ENCODE results near the gene PLCL2. TPM values are rescaled to one million over a fixed set of nuclear protein-coding genes. Genes with fewer than 3 reads are reported as not detected.

PLCL2 gene
- total and polyA plus RNA-seq, 2 donors (not counting 1 experiment from before 2014, with no cell fraction given), result 21.7 to 55.2 TPM

- H3K27ac ChIP-seq (ENCODE audit: low read length in 2 of 2), result peak overlapping the region in 1 of 2 donors; percentile 91
- H3K9ac ChIP-seq (ENCODE audit: low read length), result peak overlapping the region; percentile 95
- no peak for ATAC-seq (ENCODE audit: low read depth)
- H4K20me1 ChIP-seq (ENCODE audit: control insufficient read depth, insufficient read depth, low read length, poor library complexity, severe bottlenecking), result no peaks in the 10 kb centered on the region
- DNase-seq, result no peak
- peaks cover 0 to 6% (median 0%) of the 10 kb centered on the region in 3 donors for H3K9me3 ChIP-seq (ENCODE audit: control extremely low read depth in 1 of 3, control insufficient read depth in 2 of 3, insufficient read depth in 1 of 3, low read length in 2 of 3)
- H3K4me1 ChIP-seq (ENCODE audit: control insufficient read depth in 2 of 2, insufficient read depth in 2 of 2, low read length in 2 of 2), result peaks cover 40 to 49% of the 10 kb centered on the region in 2 donors
- POLR2A ChIA-PET, result no interaction called here
- TF ChIP-seq EZH2 (IDR thresholded peaks at IDR 0.05; ENCODE audit: borderline replicate concordance, insufficient read depth, low read depth, low read length, poor library complexity, severe bottlenecking) (no peak), CTCF (IDR thresholded peaks at IDR 0.05) (no peak)
- no peaks in the 10 kb centered on the region for H3K27me3 Mint-ChIP-seq
- H3K4me3 Mint-ChIP-seq, result peak overlapping the region; percentile 97
- no peak overlapping the region for H3K27ac Mint-ChIP-seq
- no peaks in the 10 kb centered on the region for H3K27me3 ChIP-seq (replicated peaks in 1 of 4; ENCODE audit: control extremely low read depth in 1 of 4, control insufficient read depth in 3 of 4, insufficient read depth in 4 of 4, low read length in 3 of 4)
- no CpG with 5 or more reads among the region's 1 CpG for WGBS (ENCODE audit: insufficient coverage)
- CTCF ChIA-PET, result interaction anchor here (3.4 kb wide), 1 partner anchor 8 kb away, joined by 23 read pairs; no protein-coding TSS in a partner anchor
- no peaks in the 10 kb centered on the region for H3K9me3 Mint-ChIP-seq (ENCODE audit: insufficient read depth)
- no peak overlapping the region for H2AFZ ChIP-seq (ENCODE audit: insufficient read depth, low read depth, low read length, poor library complexity, severe bottlenecking)
- H3K4me3 ChIP-seq (ENCODE audit: control extremely low read depth in 1 of 5, extremely low read depth in 1 of 5, insufficient read depth in 1 of 5, low read depth in 2 of 5, low read length in 4 of 5), result peak overlapping the region in 2 of 5 experiments; percentile 97 to 98
- H3K4me1 Mint-ChIP-seq, result peaks cover 70% of the 10 kb centered on the region
- peaks cover 72% of the 10 kb centered on the region for H3K79me2 ChIP-seq (ENCODE audit: control insufficient read depth, insufficient read depth, low read length)
- intact Hi-C loops (cut with micrococcal nuclease), result loop anchor here (5.0 to 10.0 kb wide), 3 partner anchors 48 to 375 kb away; partner anchors contain the start of gene RFTN1
- H3K4me2 ChIP-seq (replicated peaks; ENCODE audit: low read depth, low read length, poor library complexity, severe bottlenecking), result peak overlapping the region; percentile 87
- H3K36me3 ChIP-seq (replicated peaks in 1 of 2; ENCODE audit: control extremely low read depth in 1 of 2, control insufficient read depth in 1 of 2, extremely low read depth in 1 of 2, insufficient read depth in 2 of 2, low read length in 1 of 2), result no peaks in the 10 kb centered on the region
Measured at GRCh38 chr3:16887130-16887529, 2.4 kb downstream of the PLCL2 start.

GRCh38 chr3:16888356-16888755 lies 3.6 kb downstream of the PLCL2 start:
- H3K4me2 ChIP-seq (replicated peaks; ENCODE audit: low read depth, low read length, poor library complexity, severe bottlenecking), result peak overlapping the region; percentile 87
- H3K9me3 ChIP-seq (ENCODE audit: control extremely low read depth in 1 of 3, control insufficient read depth in 2 of 3, insufficient read depth in 1 of 3, low read length in 2 of 3), result peaks cover 0 to 6% (median 0%) of the 10 kb centered on the region in 3 donors
- no peak for TF ChIP-seq EZH2 (IDR thresholded peaks at IDR 0.05; ENCODE audit: borderline replicate concordance, insufficient read depth, low read depth, low read length, poor library complexity, severe bottlenecking)
- no peak for TF ChIP-seq CTCF (IDR thresholded peaks at IDR 0.05)
- peak overlapping the region; percentile 43 for H2AFZ ChIP-seq (ENCODE audit: insufficient read depth, low read depth, low read length, poor library complexity, severe bottlenecking)
- no peak for ATAC-seq (ENCODE audit: low read depth)
- peak overlapping the region; percentile 97 for H3K4me3 Mint-ChIP-seq
- ChIA-PET POLR2A (no interaction called here), CTCF (interaction anchor here (1.9 kb wide), 1 partner anchor 145 kb away, joined by 6 read pairs; no protein-coding TSS in a partner anchor)
- peaks cover 84% of the 10 kb centered on the region for H3K79me2 ChIP-seq (ENCODE audit: control insufficient read depth, insufficient read depth, low read length)
- peak overlapping the region in 3 of 5 experiments; percentile 21 to 98 (median 26) for H3K4me3 ChIP-seq (ENCODE audit: control extremely low read depth in 1 of 5, extremely low read depth in 1 of 5, insufficient read depth in 1 of 5, low read depth in 2 of 5, low read length in 4 of 5)
- H3K27me3 ChIP-seq (replicated peaks in 1 of 4; ENCODE audit: control extremely low read depth in 1 of 4, control insufficient read depth in 3 of 4, insufficient read depth in 4 of 4, low read length in 3 of 4), result no peaks in the 10 kb centered on the region
- no peaks in the 10 kb centered on the region for H3K9me3 Mint-ChIP-seq (ENCODE audit: insufficient read depth)
- peak overlapping the region; percentile 89 for H3K27ac Mint-ChIP-seq
- DNase-seq, result no peak
- peaks cover 49 to 59% of the 10 kb centered on the region in 2 donors for H3K4me1 ChIP-seq (ENCODE audit: control insufficient read depth in 2 of 2, insufficient read depth in 2 of 2, low read length in 2 of 2)
- intact Hi-C loops (cut with micrococcal nuclease), result loop anchor here (5.0 to 10.0 kb wide), 3 partner anchors 46 to 376 kb away; partner anchors contain the start of gene RFTN1
- no peaks in the 10 kb centered on the region for H3K27me3 Mint-ChIP-seq
- H3K4me1 Mint-ChIP-seq, result peaks cover 82% of the 10 kb centered on the region
- no CpG with 5 or more reads among the region's 3 CpGs for WGBS (ENCODE audit: insufficient coverage)
- no peaks in the 10 kb centered on the region for H3K36me3 ChIP-seq (replicated peaks in 1 of 2; ENCODE audit: control extremely low read depth in 1 of 2, control insufficient read depth in 1 of 2, extremely low read depth in 1 of 2, insufficient read depth in 2 of 2, low read length in 1 of 2)
- H3K27ac ChIP-seq (ENCODE audit: low read length in 2 of 2), result peak overlapping the region; percentile 1 to 75
- H4K20me1 ChIP-seq (ENCODE audit: control insufficient read depth, insufficient read depth, low read length, poor library complexity, severe bottlenecking), result no peaks in the 10 kb centered on the region
- H3K9ac ChIP-seq (ENCODE audit: low read length), result peak overlapping the region; percentile 68

Data from B cell (primary cell).